Activated naive CD4-positive, alpha-beta T cell treated with anti-CD3 and anti-CD28 coated beads, Interleukin-2, amount 50 U/mL, for 24 hours (primary cell): ENCODE data around the gene MLLT10.
"Not testable (repeated sequence)": the region's sequence is repeated elsewhere in the genome, so short reads cannot be mapped to it uniquely, and the experiment has no call there.

Experiments
- H3K27ac Mint-ChIP-seq: one replicate; pipeline ENCODE4 v1.8.0; 2021; ENCODE audit warnings: mild to moderate bottlenecking, mixed read lengths
- H3K27me3 Mint-ChIP-seq: one replicate; pipeline ENCODE4 v1.8.0; 2021; ENCODE audit warnings: mixed read lengths
- H3K36me3 Mint-ChIP-seq: one replicate; pipeline ENCODE4 v1.8.0; 2021; ENCODE audit warnings: mixed read lengths
- H3K4me1 Mint-ChIP-seq: one replicate; pipeline ENCODE4 v1.8.0; 2021; ENCODE audit warnings: mixed read lengths
- H3K4me3 Mint-ChIP-seq: one replicate; pipeline ENCODE4 v1.8.0; 2021; ENCODE audit warnings: mild to moderate bottlenecking, mixed read lengths
- H3K9me3 Mint-ChIP-seq: one replicate; pipeline ENCODE4 v1.8.0; 2021; ENCODE audit warnings: mixed read lengths

The MLLT10 gene

GRCh38 chr10:21528236-21529031, 5.6 kb upstream of the MLLT10 start:
- peak overlapping the region; percentile 78 for H3K4me3 Mint-ChIP-seq

GRCh38 chr10:21529032-21529910, 4.8 kb upstream of the MLLT10 start:
- Mint-ChIP-seq H3K36me3 (peaks cover 2% of the 10 kb centered on the region), H3K27ac (no peak overlapping the region), H3K9me3 (no peaks in the 10 kb centered on the region), H3K27me3 (peaks cover 13% of the 10 kb centered on the region), H3K4me3 (no peak overlapping the region), H3K4me1 (peaks cover 57% of the 10 kb centered on the region)

More at GRCh38 chr10:21528236-21529031, 5.6 kb upstream of the MLLT10 start:
- peaks cover 55% of the 10 kb centered on the region for H3K4me1 Mint-ChIP-seq
- H3K27ac Mint-ChIP-seq: peak overlapping the region; percentile 30
- H3K27me3 Mint-ChIP-seq: peaks cover 13% of the 10 kb centered on the region
- no peaks in the 10 kb centered on the region for H3K9me3 Mint-ChIP-seq
- peaks cover 2% of the 10 kb centered on the region for H3K36me3 Mint-ChIP-seq

- Mint-ChIP-seq H3K36me3 (peaks cover 2% of the 10 kb centered on the region), H3K27ac (no peak overlapping the region), H3K4me3 (no peak overlapping the region)
These were observed 3.9 kb upstream of the MLLT10 start for GRCh38 chr10:21530168-21530567.

GRCh38 chr10:21530641-21531040, 3.4 kb upstream of the MLLT10 start:
- H3K9me3 Mint-ChIP-seq: no peaks in the 10 kb centered on the region
- H3K27me3 Mint-ChIP-seq: peaks cover 4% of the 10 kb centered on the region
- no peak overlapping the region for H3K4me3 Mint-ChIP-seq
- no peak overlapping the region for H3K27ac Mint-ChIP-seq
- peaks cover 48% of the 10 kb centered on the region for H3K4me1 Mint-ChIP-seq
- peaks cover 2% of the 10 kb centered on the region for H3K36me3 Mint-ChIP-seq

More at GRCh38 chr10:21530168-21530567, 3.9 kb upstream of the MLLT10 start:
- Mint-ChIP-seq H3K9me3 (no peaks in the 10 kb centered on the region), H3K4me1 (peaks cover 50% of the 10 kb centered on the region), H3K27me3 (peaks cover 7% of the 10 kb centered on the region)

- H3K27ac Mint-ChIP-seq: no peak overlapping the region
- peaks cover 50% of the 10 kb centered on the region for H3K4me1 Mint-ChIP-seq
- H3K36me3 Mint-ChIP-seq: peaks cover 2% of the 10 kb centered on the region
- H3K9me3 Mint-ChIP-seq: no peaks in the 10 kb centered on the region
- H3K27me3 Mint-ChIP-seq: peaks cover 4% of the 10 kb centered on the region
- no peak overlapping the region for H3K4me3 Mint-ChIP-seq
These were observed 2.9 kb upstream of the MLLT10 start for GRCh38 chr10:21531164-21531563.

GRCh38 chr10:21532694-21533466, 1.2 kb upstream of the MLLT10 start:
- peak overlapping the region; percentile 93 for H3K4me3 Mint-ChIP-seq
- no peaks in the 10 kb centered on the region for H3K27me3 Mint-ChIP-seq
- peaks cover 2% of the 10 kb centered on the region for H3K36me3 Mint-ChIP-seq
- H3K27ac Mint-ChIP-seq: peak overlapping the region; percentile 97
- H3K9me3 Mint-ChIP-seq: no peaks in the 10 kb centered on the region
- H3K4me1 Mint-ChIP-seq: peaks cover 45% of the 10 kb centered on the region

GRCh38 chr10:21534280-21534586, 201 bp downstream of the MLLT10 start:
- Mint-ChIP-seq H3K27ac (peak overlapping the region; percentile 89), H3K9me3 (no peaks in the 10 kb centered on the region), H3K4me1 (peaks cover 36% of the 10 kb centered on the region), H3K36me3 (peaks cover 5% of the 10 kb centered on the region), H3K4me3 (peak overlapping the region; percentile 93), H3K27me3 (no peaks in the 10 kb centered on the region)

GRCh38 chr10:21534604-21535493, 817 bp downstream of the MLLT10 start:
- Mint-ChIP-seq H3K27me3 (no peaks in the 10 kb centered on the region), H3K9me3 (no peaks in the 10 kb centered on the region), H3K36me3 (peaks cover 5% of the 10 kb centered on the region), H3K4me3 (peak overlapping the region; percentile 93), H3K27ac (peak overlapping the region; percentile 89), H3K4me1 (peaks cover 33% of the 10 kb centered on the region)

GRCh38 chr10:21535494-21535965, 1.5 kb downstream of the MLLT10 start:
- H3K4me1 Mint-ChIP-seq: peaks cover 30% of the 10 kb centered on the region
- H3K4me3 Mint-ChIP-seq: peak overlapping the region; percentile 78
- no peaks in the 10 kb centered on the region for H3K9me3 Mint-ChIP-seq
- H3K36me3 Mint-ChIP-seq: peaks cover 5% of the 10 kb centered on the region
- H3K27ac Mint-ChIP-seq: peak overlapping the region; percentile 38
- no peaks in the 10 kb centered on the region for H3K27me3 Mint-ChIP-seq

GRCh38 chr10:21535976-21536375, 1.9 kb downstream of the MLLT10 start:
- H3K27me3 Mint-ChIP-seq, H3K27ac Mint-ChIP-seq, H3K9me3 Mint-ChIP-seq, H3K36me3 Mint-ChIP-seq: not testable (repeated sequence)
- peaks cover 28% of the 10 kb centered on the region for H3K4me1 Mint-ChIP-seq
- peak overlapping the region; percentile 78 for H3K4me3 Mint-ChIP-seq

- Mint-ChIP-seq H3K4me3 (no peak overlapping the region), H3K27ac (no peak overlapping the region)
These were observed 2.8 kb downstream of the MLLT10 start for GRCh38 chr10:21536874-21537273.

GRCh38 chr10:21540701-21541100, 6.7 kb downstream of the MLLT10 start:
- H3K27me3 Mint-ChIP-seq, H3K4me3 Mint-ChIP-seq, H3K9me3 Mint-ChIP-seq, H3K27ac Mint-ChIP-seq: not testable (repeated sequence)
- H3K36me3 Mint-ChIP-seq: peaks cover 29% of the 10 kb centered on the region
- H3K4me1 Mint-ChIP-seq: peaks cover 29% of the 10 kb centered on the region

More at GRCh38 chr10:21536874-21537273, 2.8 kb downstream of the MLLT10 start:
- Mint-ChIP-seq H3K27me3 (no peaks in the 10 kb centered on the region), H3K9me3 (no peaks in the 10 kb centered on the region), H3K36me3 (peaks cover 7% of the 10 kb centered on the region), H3K4me1 (peaks cover 32% of the 10 kb centered on the region)

GRCh38 chr10:21547246-21547645, 13.2 kb downstream of the MLLT10 start:
- Mint-ChIP-seq H3K27ac (no peak overlapping the region), H3K27me3 (no peaks in the 10 kb centered on the region), H3K4me1 (peaks cover 35% of the 10 kb centered on the region), H3K9me3 (no peaks in the 10 kb centered on the region), H3K4me3 (no peak overlapping the region), H3K36me3 (peaks cover 30% of the 10 kb centered on the region)

GRCh38 chr10:21552638-21553037, 18.6 kb downstream of the MLLT10 start:
- H3K27ac Mint-ChIP-seq: peak overlapping the region; percentile 86
- H3K36me3 Mint-ChIP-seq: peaks cover 19% of the 10 kb centered on the region
- no peaks in the 10 kb centered on the region for H3K27me3 Mint-ChIP-seq
- H3K4me3 Mint-ChIP-seq: no peak overlapping the region
- H3K4me1 Mint-ChIP-seq: peaks cover 43% of the 10 kb centered on the region
- no peaks in the 10 kb centered on the region for H3K9me3 Mint-ChIP-seq
